CD4-positive, alpha-beta T cell (primary cell): Measurements from ENCODE around the gene PRM1. TPM values are rescaled to one million over a fixed set of nuclear protein-coding genes. Genes with fewer than 3 reads are reported as not detected.
"Not testable (repeated sequence)": the region's sequence is repeated elsewhere in the genome, so short reads cannot be mapped to it uniquely, and the experiment has no call there.

Experiments used
- ATAC-seq: fragments of 200-7000 bp; cut with Tn5 transposase; one replicate; pipeline ENCODE4 v1.10.0; 2022; ENCODE audit warnings: mild to moderate bottlenecking; ENCODE audit not compliant: poor library complexity
- CTCF ChIA-PET: fragments of 350-600 bp; sonication (Branson Sonifier 250); formaldehyde crosslinking; loops from one replicate; lab custom pipeline; 2021; ENCODE audit warnings: antibody characterized with exemption, inconsistent platforms; lab: Charles Lee
- POLR2A ChIA-PET: fragments of 350-600 bp; sonication (Branson Sonifier 250); formaldehyde crosslinking; loops from one replicate; lab custom pipeline; 2021; ENCODE audit warnings: antibody characterized with exemption, inconsistent platforms; lab: Charles Lee
- DNase-seq, 14 experiments: peaks; one replicate each; pipeline ENCODE4 v3.0.0-alpha.2; 2013 to 2020; ENCODE audit warnings: mixed read lengths in 2 of 14
- H3K27ac ChIP-seq, 2 donors: one replicate each; pipeline versions ENCODE4 v1.5.1 to v1.7.0; 2013; ENCODE audit warnings: low read length in 2 of 2, low read depth in 1 of 2, mild to moderate bottlenecking in 1 of 2
- H3K27me3 ChIP-seq, 2 experiments: 1 replicate in 1 of 2; 2 replicates in 1 of 2; pipeline versions ENCODE4 v1.6.1 to v1.7.0; 2013; ENCODE audit warnings: low read length in 2 of 2, control low read depth in 1 of 2, mild to moderate bottlenecking in 1 of 2, moderate library complexity in 1 of 2; ENCODE audit not compliant: insufficient read depth in 2 of 2, control insufficient read depth in 1 of 2
- H3K36me3 ChIP-seq: one replicate; pipeline ENCODE4 v1.6.1; 2013; ENCODE audit warnings: low read length, control low read depth; ENCODE audit not compliant: insufficient read depth
- H3K4me1 ChIP-seq: one replicate; pipeline ENCODE4 v1.6.1; 2013; ENCODE audit warnings: low read length, control low read depth; ENCODE audit not compliant: insufficient read depth
- H3K4me3 ChIP-seq: one replicate; pipeline ENCODE4 v1.5.1; 2013; ENCODE audit warnings: mild to moderate bottlenecking, low read length, moderate library complexity
- H3K9me3 ChIP-seq, 2 experiments: 1 replicate in 1 of 2; 2 replicates in 1 of 2; pipeline versions ENCODE4 v1.6.1 to v1.7.0; 2013; ENCODE audit warnings: low read length in 2 of 2, mild to moderate bottlenecking in 2 of 2, control low read depth in 1 of 2, moderate library complexity in 1 of 2; ENCODE audit not compliant: control insufficient read depth in 1 of 2, insufficient read depth in 1 of 2
- H3K27ac Mint-ChIP-seq: one replicate; pipeline ENCODE4 v1.8.0; 2020; ENCODE audit warnings: mixed read lengths
- H3K27me3 Mint-ChIP-seq: one replicate; pipeline ENCODE4 v1.8.0; 2021; ENCODE audit warnings: mixed read lengths
- H3K36me3 Mint-ChIP-seq: one replicate; pipeline ENCODE4 v1.8.0; 2021; ENCODE audit warnings: low read depth, mixed read lengths
- H3K4me1 Mint-ChIP-seq: one replicate; pipeline ENCODE4 v1.8.0; 2021; ENCODE audit warnings: low read depth, mixed read lengths
- H3K4me3 Mint-ChIP-seq: one replicate; pipeline ENCODE4 v1.8.0; 2020; ENCODE audit warnings: mild to moderate bottlenecking, mixed read lengths
- H3K9me3 Mint-ChIP-seq: one replicate; pipeline ENCODE4 v1.8.0; 2020; ENCODE audit warnings: mixed read lengths
- CTCF ChIP-seq: fragments of 200-600 bp; IDR thresholded peaks from one replicate; pipeline ENCODE4 v1.8.0; 2022; ENCODE audit warnings: antibody characterized with exemption, mild to moderate bottlenecking
- intact Hi-C, 2 experiments: fragments of 100-400 bp; cut with DNase I in 1 of 2; cut with micrococcal nuclease in 1 of 2; formaldehyde crosslinking; loops; one replicate each; pipeline versions ENCODE4 v1.15.1 to v1.9.0; 2023 to 2025; cut with DNase I, micrococcal nuclease
- total RNA-seq, 174 experiments: library from RNA in 2 of 174; stranded (reverse) in 2 of 174; gene quantifications; one replicate each; pipeline ENCODE4 v1.2.3 and lab custom pipeline; 2021 to 2026

The PRM1 gene
- total RNA-seq, 2 experiments from 2014 or later, result not detected

- no peaks in the 10 kb centered on the region for H3K27me3 Mint-ChIP-seq
- TF ChIP-seq CTCF, result no peak
- no peak overlapping the region for H3K27ac Mint-ChIP-seq
- no peak overlapping the region for H3K4me3 Mint-ChIP-seq
- H3K36me3 ChIP-seq, result no peaks in the 10 kb centered on the region
- no peaks in the 10 kb centered on the region for H3K9me3 ChIP-seq
- POLR2A ChIA-PET, result no interaction called here
- no peaks in the 10 kb centered on the region for H3K9me3 Mint-ChIP-seq
- peaks cover 0 to 3% of the 10 kb centered on the region in 2 experiments for H3K27me3 ChIP-seq
- H3K4me1 Mint-ChIP-seq, result peaks cover 14% of the 10 kb centered on the region
- DNase-seq, result no peak
- H3K4me1 ChIP-seq, result peaks cover 6% of the 10 kb centered on the region
- ATAC-seq, result no peak
- CTCF ChIA-PET, result no interaction called here
- H3K4me3 ChIP-seq, result no peak overlapping the region
- no peak overlapping the region for H3K27ac ChIP-seq
- no peaks in the 10 kb centered on the region for H3K36me3 Mint-ChIP-seq
- intact Hi-C loops, result no loop called here
Observed at GRCh38 chr16:11292076-11292748, 11.1 kb upstream of the PRM1 start.

- intact Hi-C loops, result no loop called here
- TF ChIP-seq CTCF, result no peak
- Histone ChIP-seq H3K4me1 (no peaks in the 10 kb centered on the region), H3K9me3 (no peaks in the 10 kb centered on the region), H3K27ac (no peak overlapping the region), H3K27me3 (peaks cover 0 to 3% of the 10 kb centered on the region in 2 experiments), H3K36me3 (no peaks in the 10 kb centered on the region), H3K4me3 (no peak overlapping the region)
- ChIA-PET POLR2A (no interaction called here), CTCF (no interaction called here)
- Mint-ChIP-seq H3K27ac (no peak overlapping the region), H3K9me3 (no peaks in the 10 kb centered on the region), H3K4me3 (no peak overlapping the region), H3K4me1 (peaks cover 7% of the 10 kb centered on the region), H3K36me3 (no peaks in the 10 kb centered on the region), H3K27me3 (no peaks in the 10 kb centered on the region)
- no peak for DNase-seq
- no peak for ATAC-seq
Observed at GRCh38 chr16:11291091-11291703, 10.1 kb upstream of the PRM1 start.

GRCh38 chr16:11290102-11290893 is 9.2 kb upstream of the PRM1 start:
- H3K4me3 ChIP-seq, result no peak overlapping the region
- Mint-ChIP-seq H3K9me3 (no peaks in the 10 kb centered on the region), H3K4me1 (peaks cover 7% of the 10 kb centered on the region), H3K27ac (no peak overlapping the region), H3K27me3 (no peaks in the 10 kb centered on the region), H3K36me3 (no peaks in the 10 kb centered on the region), H3K4me3 (no peak overlapping the region)
- H3K27ac ChIP-seq, result no peak overlapping the region
- ATAC-seq, result no peak
- H3K9me3 ChIP-seq, result no peaks in the 10 kb centered on the region
- CTCF ChIA-PET, result no interaction called here
- H3K36me3 ChIP-seq, result no peaks in the 10 kb centered on the region
- POLR2A ChIA-PET, result no interaction called here
- TF ChIP-seq CTCF, result no peak
- no peak for DNase-seq
- no peaks in the 10 kb centered on the region for H3K4me1 ChIP-seq
- peaks cover 0 to 3% of the 10 kb centered on the region in 2 experiments for H3K27me3 ChIP-seq
- intact Hi-C loops, result no loop called here

GRCh38 chr16:11289696-11290095 is 8.6 kb upstream of the PRM1 start:
- H3K4me3 Mint-ChIP-seq, H3K4me1 Mint-ChIP-seq, H3K36me3 ChIP-seq, H3K4me1 ChIP-seq, H3K9me3 Mint-ChIP-seq, H3K27ac ChIP-seq, DNase-seq, ATAC-seq, H3K4me3 ChIP-seq, H3K27ac Mint-ChIP-seq, CTCF ChIA-PET, H3K36me3 Mint-ChIP-seq, intact Hi-C loops, H3K27me3 ChIP-seq, POLR2A ChIA-PET, H3K9me3 ChIP-seq, H3K27me3 Mint-ChIP-seq: not testable (repeated sequence)
